ENCODE measurements around the gene COPRS.
"Not testable (repeated sequence)": the region's sequence is repeated elsewhere in the genome, so short reads cannot be mapped to it uniquely, and the experiment has no call there.

Gene COPRS

GRCh38 chr17:31843070-31843745 is 15.8 kb downstream of the COPRS start:
- DNase-seq (ENCODE audit: low spot score): no peak

DNA sequence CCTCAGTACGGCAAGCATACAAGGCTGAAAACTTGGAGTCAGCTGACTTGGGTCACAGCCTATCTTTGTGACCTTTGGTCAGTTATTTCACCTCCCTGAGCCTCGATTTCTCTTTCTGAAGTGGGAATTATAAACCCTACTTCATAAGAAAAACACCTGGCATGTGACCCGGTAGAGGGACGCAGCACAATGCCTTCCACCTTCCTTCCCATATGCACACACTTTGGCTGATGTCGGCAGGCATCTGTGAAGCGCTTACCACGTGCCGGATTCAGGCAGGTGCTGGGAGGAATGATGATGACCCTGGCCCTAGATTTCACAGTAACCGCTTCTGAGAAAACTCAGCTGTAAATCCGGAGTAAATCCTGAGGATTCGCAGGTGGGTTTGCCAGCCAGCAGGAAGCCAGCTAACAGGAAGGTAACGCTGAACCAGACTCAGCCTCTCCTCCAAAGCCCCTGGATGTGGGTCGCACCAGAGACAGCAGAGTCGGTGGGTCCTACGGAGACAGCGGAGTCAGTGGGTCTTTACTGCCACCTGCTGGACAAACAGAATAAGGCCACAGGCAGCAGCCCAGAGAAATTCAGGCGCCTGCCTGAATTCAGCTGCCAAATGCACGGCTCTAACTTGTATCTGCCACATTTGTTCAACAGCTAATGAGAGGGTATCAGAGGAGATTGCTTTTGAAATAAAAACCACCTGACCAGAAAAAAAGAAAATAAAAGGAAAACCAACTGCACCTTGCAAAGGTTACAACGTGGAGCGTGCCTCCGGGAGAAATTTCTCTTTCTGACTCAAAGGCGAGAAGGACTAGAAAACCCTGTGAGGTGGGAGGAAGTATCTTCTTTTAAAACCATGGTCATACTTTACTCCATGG is 16.6 kb downstream of the COPRS start:
- peak; percentile 65 for DNase-seq (ENCODE audit: low spot score)

GRCh38 chr17:31841850-31842194 is 17.2 kb downstream of the COPRS start:
- DNase-seq (ENCODE audit: low spot score): no peak

DNA sequence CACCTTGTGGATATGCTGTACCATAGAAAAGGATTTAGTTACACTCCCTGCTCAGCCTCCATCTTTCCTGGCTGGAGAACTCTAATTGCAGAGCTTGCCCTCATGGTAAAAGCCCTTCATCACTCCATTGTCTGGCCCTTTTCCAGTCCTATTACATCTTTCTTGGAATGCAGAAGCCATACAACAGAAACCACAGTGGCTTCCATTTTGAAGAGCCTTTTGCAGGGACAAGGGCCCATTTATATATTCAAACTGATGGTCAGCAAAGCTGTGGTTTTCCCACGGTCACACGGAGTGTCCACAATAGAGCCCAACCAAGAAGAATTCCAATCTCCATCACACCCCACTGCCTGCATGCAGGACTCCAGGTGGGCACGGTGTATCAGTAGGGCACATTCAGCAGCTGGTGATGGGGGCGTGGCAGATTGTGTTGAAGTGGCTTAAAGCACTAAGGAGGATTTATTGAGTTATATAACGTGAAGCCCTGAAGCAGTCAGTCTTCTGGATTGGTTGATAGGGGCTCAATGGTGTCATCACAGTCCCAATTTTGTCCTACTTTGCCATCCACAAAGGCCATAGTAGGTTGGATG is 20.3 kb downstream of the COPRS start:
- no peak for DNase-seq (ENCODE audit: low spot score)

DNA sequence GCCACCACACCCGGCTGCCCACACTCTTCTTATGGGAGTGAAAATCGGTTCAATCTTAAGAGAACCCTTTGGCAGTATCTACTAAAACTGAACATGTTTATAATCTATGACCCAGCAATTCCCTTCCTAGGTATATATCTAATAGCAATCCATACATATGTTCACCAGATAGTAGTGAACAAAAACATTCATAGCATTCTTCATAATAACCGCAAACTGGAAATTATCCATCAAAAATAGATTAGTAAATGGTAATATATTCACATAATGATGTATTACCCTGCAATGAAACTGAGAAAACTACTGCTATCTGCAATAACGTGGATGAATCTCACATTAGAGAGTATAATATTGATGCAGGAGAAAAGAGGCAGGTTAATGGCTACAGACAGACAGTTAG is 23.1 kb downstream of the COPRS start:
- no peak for DNase-seq (ENCODE audit: low spot score)

DNA sequence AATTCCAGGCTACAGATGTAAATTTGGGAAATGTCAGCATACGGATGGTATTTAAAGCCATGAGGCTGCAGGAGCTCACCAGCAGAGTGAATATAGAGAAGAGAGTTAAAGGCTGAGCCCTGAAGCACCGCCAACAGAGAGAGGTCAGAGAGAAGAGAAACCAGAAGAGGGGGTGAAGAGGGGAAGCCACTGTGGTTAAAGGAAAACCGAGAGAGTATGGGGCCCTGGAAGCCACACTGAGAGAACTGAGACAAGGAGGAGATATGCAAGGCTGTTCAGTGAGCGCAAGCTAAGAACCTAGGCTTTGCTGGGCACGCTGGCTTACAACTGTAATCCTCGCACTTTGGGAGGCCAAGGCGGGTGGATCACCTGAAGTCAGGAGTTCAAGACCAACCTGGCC is 24.6 kb downstream of the COPRS start:
- DNase-seq (ENCODE audit: low spot score): no peak

DNA sequence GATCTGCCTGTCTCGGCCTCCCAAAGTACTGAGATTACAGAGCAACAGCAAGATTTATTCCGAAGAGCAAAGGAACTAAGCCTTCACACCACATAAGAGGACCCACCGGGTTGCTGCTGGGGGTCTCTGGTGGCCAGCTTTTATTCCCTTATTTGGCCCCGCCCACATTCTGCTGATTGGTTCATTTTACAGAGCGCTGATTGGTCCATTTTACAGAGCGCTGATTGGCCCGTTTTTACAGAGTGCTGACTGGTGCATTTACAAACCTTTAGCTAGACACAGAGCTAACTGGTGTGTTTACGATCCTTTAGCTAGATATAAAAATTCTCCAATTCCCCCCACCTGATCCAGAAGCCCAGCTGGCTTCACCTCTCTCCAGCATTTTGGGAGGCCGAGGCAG is 26.3 kb downstream of the COPRS start:
- DNase-seq (ENCODE audit: low spot score): no peak

- no peak for DNase-seq (ENCODE audit: low spot score)
Observed at GRCh38 chr17:31830971-31831858, 27.8 kb downstream of the COPRS start.

GRCh38 chr17:31829649-31830048 is 29.4 kb downstream of the COPRS start:
- no peak for DNase-seq (ENCODE audit: low spot score)

DNA sequence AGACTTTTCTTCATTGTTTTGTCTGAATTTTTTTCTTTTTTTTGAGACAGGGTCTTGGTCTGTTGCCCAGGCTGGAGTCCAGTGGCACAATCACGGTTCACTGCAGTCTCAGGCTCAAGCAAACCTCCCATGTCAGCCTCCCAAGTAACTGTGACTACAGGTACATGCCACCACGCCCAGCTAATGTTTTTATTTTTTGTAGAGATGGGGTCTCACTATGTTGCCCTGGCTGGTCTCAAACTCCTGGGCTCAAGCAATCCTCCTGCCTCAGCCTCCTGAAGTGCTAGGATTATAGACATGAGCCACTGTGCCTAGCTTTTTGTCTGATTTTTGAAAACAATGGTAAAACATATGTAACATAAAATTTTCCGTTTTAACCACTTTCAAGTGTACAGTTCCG is 30.1 kb downstream of the COPRS start:
- not testable (repeated sequence) for DNase-seq (ENCODE audit: low spot score)

DNA sequence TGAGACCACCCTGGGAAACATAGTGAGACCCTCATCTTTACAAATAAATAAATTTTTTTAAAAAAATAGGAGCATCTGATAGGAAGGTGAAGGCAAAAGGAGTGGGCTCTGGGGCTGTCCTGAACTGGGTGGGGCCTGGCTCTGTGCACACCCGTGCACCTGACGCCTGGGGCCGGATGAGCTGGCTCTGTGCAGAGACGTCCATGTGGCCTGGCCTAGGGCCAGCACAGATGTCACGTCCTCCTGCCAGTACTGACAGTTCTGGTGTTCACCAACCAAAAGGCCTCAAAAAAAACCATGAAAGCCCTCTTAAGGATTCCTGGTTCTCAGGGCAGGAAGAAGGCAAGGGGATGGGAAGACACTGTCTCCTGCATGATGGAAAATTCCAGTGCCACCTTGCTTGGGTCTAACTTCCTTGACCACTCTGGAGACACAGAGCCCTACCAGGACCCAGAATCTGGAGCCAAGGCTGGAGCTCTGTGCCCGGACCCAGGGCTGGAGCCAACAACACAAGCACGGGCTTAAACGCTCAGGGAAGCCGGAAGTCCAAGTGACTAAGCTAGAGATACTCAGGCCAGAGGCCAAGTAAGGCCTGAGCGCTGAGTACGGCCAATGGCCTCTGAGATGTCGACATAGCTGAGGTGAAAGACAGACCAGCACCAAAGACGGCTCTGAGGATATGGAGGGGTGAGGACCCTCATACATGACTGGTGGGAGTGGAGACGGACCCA is 32.9 kb downstream of the COPRS start:
- no peak for DNase-seq (ENCODE audit: low spot score)

DNA sequence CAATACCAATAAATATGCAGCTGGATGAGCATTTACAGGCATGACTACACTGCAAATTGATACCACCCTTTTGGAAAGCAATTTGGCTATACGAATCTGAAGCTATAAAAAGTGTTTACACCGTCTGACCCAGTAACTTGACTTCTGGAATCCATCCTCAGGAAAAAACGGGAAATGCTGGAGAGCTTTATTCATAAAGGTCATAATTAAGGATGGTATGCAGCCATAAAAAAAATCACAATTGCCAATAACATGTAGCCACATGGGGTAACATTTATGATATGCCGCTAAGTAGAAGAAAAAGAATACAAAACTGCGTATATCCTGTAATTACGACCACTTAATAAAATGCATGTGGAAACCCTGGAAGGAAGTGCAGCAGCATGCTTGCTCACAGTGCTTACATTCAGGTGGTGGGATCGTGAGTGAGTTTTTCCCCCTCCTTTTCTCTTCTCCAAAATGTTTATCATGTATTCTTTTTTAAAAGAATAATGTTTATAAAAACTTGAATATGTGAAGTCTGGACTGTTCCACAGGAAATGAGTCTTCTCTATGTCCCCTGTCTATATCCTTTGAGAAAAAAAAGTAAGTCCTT is 34.2 kb downstream of the COPRS start:
- no peak for DNase-seq (ENCODE audit: low spot score)

GRCh38 chr17:31823014-31823413 is 36.0 kb downstream of the COPRS start:
- DNase-seq (ENCODE audit: low spot score): no peak

GRCh38 chr17:31820691-31821435 is 38.2 kb downstream of the COPRS start:
- no peak for DNase-seq (ENCODE audit: low spot score)

GRCh38 chr17:31819578-31819977 is 39.5 kb downstream of the COPRS start:
- DNase-seq (ENCODE audit: low spot score): no peak

GRCh38 chr17:31818863-31819262 is 40.2 kb downstream of the COPRS start:
- not testable (repeated sequence) for DNase-seq (ENCODE audit: low spot score)

GRCh38 chr17:31815212-31815730 is 43.8 kb downstream of the COPRS start:
- no peak for DNase-seq (ENCODE audit: low spot score)

DNA sequence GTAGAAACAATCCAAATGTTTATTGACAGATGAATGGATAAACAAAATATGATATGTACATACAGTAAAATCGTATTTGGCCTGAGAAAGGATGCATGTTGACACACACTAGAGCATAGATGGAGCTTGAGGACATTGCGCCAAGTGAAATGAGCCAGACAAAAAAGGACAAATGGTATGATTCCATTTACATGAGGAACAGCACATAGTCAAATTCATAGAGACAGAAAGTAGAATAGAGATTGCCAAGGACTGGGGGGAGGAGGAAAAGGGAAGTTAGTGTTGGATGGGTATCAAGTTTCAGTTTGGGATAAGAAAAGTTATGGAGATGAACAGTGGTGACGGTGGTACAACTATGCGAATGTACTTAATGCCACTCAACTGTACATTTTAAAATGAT is 47.9 kb downstream of the COPRS start:
- no peak for DNase-seq (ENCODE audit: low spot score)

DNA sequence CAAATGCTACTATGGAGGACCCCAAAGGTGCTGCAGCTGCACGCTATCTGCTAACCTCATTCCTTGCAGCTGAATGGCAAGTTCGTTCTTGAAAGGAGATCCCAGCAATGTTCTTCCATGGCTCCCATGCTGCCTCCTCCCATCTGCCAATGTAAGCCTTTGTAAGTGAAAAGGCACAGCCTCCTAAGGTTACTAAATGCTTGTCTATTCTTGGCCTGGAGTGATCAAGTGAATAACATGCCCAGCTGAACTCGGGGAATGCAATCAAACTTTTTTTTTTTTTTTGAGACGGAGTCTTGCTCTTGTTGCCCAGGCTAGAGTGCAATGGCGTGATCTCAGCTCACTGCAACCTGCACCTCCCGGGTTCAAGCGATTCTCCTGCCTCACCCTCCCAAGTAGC is 49.2 kb downstream of the COPRS start:
- DNase-seq (ENCODE audit: low spot score): not testable (repeated sequence)

DNA sequence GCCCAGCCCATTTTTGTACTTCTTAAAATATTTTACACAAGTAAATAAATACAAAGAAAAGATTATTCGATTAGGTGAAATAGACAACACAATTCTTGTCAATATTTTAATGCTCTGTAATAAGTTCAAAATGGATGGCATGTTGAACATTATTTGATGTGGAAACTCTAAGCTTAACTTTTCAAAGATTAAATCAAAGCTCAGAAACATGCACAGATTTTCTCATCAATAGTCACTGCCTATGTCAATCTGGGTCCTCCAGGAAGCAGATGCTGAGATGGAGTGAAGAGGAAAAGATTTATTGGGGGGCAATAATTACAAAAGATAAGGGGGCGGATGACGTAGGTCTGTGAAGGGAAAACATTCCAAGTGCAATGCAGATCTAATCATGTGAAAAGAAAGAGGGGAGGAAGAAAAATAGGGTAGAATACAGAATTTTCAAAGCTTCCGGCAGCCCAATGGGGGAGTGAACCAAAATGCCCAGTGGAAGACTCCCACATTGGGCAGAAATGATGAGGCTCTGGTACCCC is 50.5 kb downstream of the COPRS start:
- no peak for DNase-seq (ENCODE audit: low spot score)

Measured in CD4-positive, alpha-beta T cell treated with Interleukin-15 for 4 hours (primary cell).